Esophagus squamous epithelium (tissue), 4 donors: Measurements from ENCODE around the gene PTGER2.

Experiments
- CTCF ChIP-seq, 6 experiments: fragments of 450-650 bp in 4 of 6; fragments of 200-600 bp in 2 of 6; sonication (generic) in 2 of 6; IDR thresholded peaks; one replicate each; pipeline ENCODE4 v1.5.1; 2016 to 2019; ENCODE audit warnings: antibody characterized with exemption in 6 of 6, mild to moderate bottlenecking in 4 of 6, moderate library complexity in 4 of 6
- POLR2A ChIP-seq, 4 donors: fragments of 450-650 bp; IDR thresholded peaks; one replicate each; pipeline ENCODE4 v1.6.1; 2017; ENCODE audit warnings: antibody characterized with exemption in 4 of 4, mild to moderate bottlenecking in 4 of 4, moderate library complexity in 3 of 4

GRCh38 chr14:52299692-52300278 lies 14.3 kb upstream of the PTGER2 start:
- TF ChIP-seq CTCF (IDR thresholded peaks at IDR 0.05) (peak in 5 of 6 experiments; percentile 48 to 71 (median 69)), POLR2A (IDR thresholded peaks at IDR 0.05) (no peak)
